Activated CD4-positive, alpha-beta T cell treated with anti-CD3 and anti-CD28 coated beads, Interleukin-2, amount 10 ng/mL, durations not matched to agents 7 days and 5 days (primary cell): Measurements from ENCODE around the gene NCOA1. TPM values are rescaled to one million over a fixed set of nuclear protein-coding genes. Genes with fewer than 3 reads are reported as not detected.

Experiments
- CTCF ChIA-PET: fragments of 350-600 bp; sonication (Branson Sonifier 250); formaldehyde crosslinking; loops from one replicate; lab custom pipeline; 2021; ENCODE audit warnings: antibody characterized with exemption; lab: Charles Lee
- POLR2A ChIA-PET: fragments of 350-600 bp; sonication (Branson Sonifier 250); formaldehyde crosslinking; loops from one replicate; lab custom pipeline; 2021; ENCODE audit warnings: antibody characterized with exemption; lab: Charles Lee
- DNase-seq: peaks from one replicate; pipeline ENCODE4 v3.0.0-alpha.2; 2020
- H3K27ac Mint-ChIP-seq: one replicate; pipeline ENCODE4 v1.8.0; 2021; ENCODE audit warnings: mild to moderate bottlenecking, moderate library complexity, mixed read lengths
- H3K27me3 Mint-ChIP-seq: one replicate; pipeline ENCODE4 v1.8.0; 2021; ENCODE audit warnings: mixed read lengths
- H3K36me3 Mint-ChIP-seq: one replicate; pipeline ENCODE4 v1.8.0; 2021; ENCODE audit warnings: low read depth, mixed read lengths
- H3K4me1 Mint-ChIP-seq: one replicate; pipeline ENCODE4 v1.8.0; 2021; ENCODE audit warnings: mixed read lengths
- H3K4me3 Mint-ChIP-seq: one replicate; pipeline ENCODE4 v1.8.0; 2021; ENCODE audit warnings: mild to moderate bottlenecking, moderate library complexity, mixed read lengths
- H3K9me3 Mint-ChIP-seq: one replicate; pipeline ENCODE4 v1.8.0; 2021; ENCODE audit warnings: mixed read lengths
- total RNA-seq, 2 experiments: library from RNA; stranded (reverse); gene quantifications; one replicate each; pipeline ENCODE4 v1.2.3, GENCODE V29; 2021

The NCOA1 gene
- 10 to 100 TPM; 18.4 to 22.8 TPM for total RNA-seq

DNA sequence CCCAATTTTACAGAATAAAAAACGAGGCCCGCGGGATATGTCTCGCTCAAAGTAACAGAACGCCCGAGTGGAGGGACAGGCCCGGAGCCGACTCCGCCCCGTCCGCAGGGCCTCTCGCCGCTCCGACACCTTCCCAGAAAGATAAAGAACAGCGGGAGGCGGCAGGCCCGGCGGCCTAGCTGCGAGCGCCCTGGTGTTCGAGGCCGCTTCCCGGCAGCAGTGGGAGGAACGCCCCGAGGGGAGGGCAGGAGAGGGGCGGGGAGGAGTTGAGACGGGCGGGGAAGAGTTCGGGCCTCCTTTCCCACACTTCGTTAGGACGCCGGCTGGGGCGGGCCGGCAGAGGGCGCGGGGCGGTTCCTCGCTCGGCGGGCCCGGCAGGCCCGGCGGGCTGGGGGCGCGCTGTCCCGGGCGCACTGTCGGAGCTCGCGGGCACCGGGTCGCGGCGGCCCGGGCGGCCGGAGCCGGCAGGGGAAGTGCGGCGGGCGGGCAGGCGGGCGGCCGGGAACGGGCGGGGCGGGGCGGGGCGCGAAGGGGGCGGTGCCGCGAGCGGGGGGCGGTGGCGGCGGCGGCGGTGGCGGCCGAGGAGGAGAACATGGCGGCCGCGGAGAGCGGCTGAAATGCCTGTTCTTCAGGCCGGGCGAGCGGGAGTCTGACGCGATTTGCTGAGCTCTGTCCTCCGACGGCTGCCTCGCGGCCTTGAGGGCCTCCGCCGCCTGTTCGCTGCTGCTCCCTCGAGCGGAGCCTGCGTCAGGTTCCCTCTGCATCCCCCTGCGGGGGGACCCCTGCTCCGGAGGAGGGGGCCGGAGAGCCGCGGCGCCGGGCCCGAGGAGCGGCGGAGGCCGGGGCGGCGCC, at the start of gene NCOA1:
Gene NCOA1 (plus strand): TSS at position 565 of the 852 bp plus-strand sequence. CDS start 167,424 bp downstream, outside the sequence.
- Mint-ChIP-seq H3K27ac (peak within 1 kb of the TSS; percentile 88), H3K9me3 (no peaks in the 10 kb centered on the region), H3K4me1 (peaks cover 41% of the 10 kb centered on the region), H3K36me3 (no peaks in the 10 kb centered on the region), H3K27me3 (no peaks in the 10 kb centered on the region), H3K4me3 (peak within 1 kb of the TSS; percentile 88)
- CTCF ChIA-PET, result interaction anchor here (0.8 to 1.2 kb wide), 3 partner anchors 16 to 264 kb away, joined by 3 to 4 read pairs (median 3); no protein-coding TSS in a partner anchor
- peak; percentile 93 for DNase-seq
- POLR2A ChIA-PET, result no interaction called here

DNA sequence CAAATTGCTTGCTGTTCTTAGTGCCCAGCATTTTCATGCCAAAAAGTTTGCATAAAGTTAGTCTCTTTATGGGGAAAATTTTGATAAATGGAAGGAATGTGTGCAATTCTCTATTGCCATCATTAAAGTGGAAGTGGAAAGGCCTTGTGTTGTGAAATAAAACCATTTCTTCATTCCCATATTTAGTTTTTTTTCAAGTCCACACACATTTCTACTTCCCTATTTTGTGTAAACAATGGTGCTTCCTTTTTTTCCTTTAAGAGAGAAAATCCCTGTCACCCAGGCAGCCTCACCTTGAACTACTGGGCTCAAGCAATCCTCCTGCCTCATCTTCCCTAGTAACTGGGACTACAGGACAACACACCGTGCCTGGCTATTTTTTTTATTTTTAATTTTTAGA, 42.3 kb upstream of the NCOA1 start:
- ChIA-PET CTCF (no interaction called here), POLR2A (no interaction called here)
- DNase-seq, result no peak
- Mint-ChIP-seq H3K9me3 (peaks cover 11% of the 10 kb centered on the region), H3K36me3 (no peaks in the 10 kb centered on the region), H3K4me1 (no peaks in the 10 kb centered on the region), H3K27ac (no peak overlapping the region), H3K27me3 (peaks cover 5% of the 10 kb centered on the region), H3K4me3 (no peak overlapping the region)

GRCh38 chr2:24449344-24449743, 41.7 kb upstream of the NCOA1 start:
- no peaks in the 10 kb centered on the region for H3K4me1 Mint-ChIP-seq

GRCh38 chr2:24451805-24452501, 39.1 kb upstream of the NCOA1 start:
- Mint-ChIP-seq H3K36me3 (no peaks in the 10 kb centered on the region), H3K4me3 (no peak overlapping the region), H3K9me3 (peaks cover 11% of the 10 kb centered on the region), H3K27ac (no peak overlapping the region), H3K4me1 (no peaks in the 10 kb centered on the region), H3K27me3 (peaks cover 3% of the 10 kb centered on the region)
- POLR2A ChIA-PET, result no interaction called here
- CTCF ChIA-PET, result interaction anchor here (0.6 kb wide), 1 partner anchor 601 kb away, joined by 3 read pairs; no protein-coding TSS in a partner anchor
- no peak for DNase-seq

More at GRCh38 chr2:24449344-24449743, 41.7 kb upstream of the NCOA1 start:
- no peaks in the 10 kb centered on the region for H3K36me3 Mint-ChIP-seq
- H3K27me3 Mint-ChIP-seq, result peaks cover 5% of the 10 kb centered on the region
- POLR2A ChIA-PET, result no interaction called here
- peaks cover 11% of the 10 kb centered on the region for H3K9me3 Mint-ChIP-seq
- no peak overlapping the region for H3K27ac Mint-ChIP-seq
- DNase-seq, result no peak
- CTCF ChIA-PET, result interaction anchor here (1.2 to 1.3 kb wide), 2 partner anchors 40 to 110 kb away, joined by 3 to 4 read pairs; no protein-coding TSS in a partner anchor
- H3K4me3 Mint-ChIP-seq, result no peak overlapping the region

DNA sequence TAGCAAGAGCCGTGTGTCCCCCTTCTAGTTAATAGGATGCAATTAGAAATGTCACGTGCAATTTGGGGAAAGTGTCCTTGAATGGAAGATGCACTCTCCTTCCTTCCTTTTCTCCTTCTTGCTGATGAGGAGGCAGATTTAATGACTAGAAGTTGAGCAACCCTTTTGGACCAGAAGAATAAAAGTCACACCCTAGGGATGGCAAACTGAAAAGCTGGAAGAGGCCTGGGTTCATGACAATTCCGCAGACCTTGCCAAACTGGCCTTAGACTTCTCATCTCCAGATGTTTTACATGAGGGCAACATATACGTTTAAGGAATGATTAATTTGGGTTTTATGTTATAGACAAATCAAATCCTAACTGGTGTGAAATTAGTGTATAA, 38.6 kb upstream of the NCOA1 start:
- H3K27ac Mint-ChIP-seq, result no peak overlapping the region
- peaks cover 11% of the 10 kb centered on the region for H3K9me3 Mint-ChIP-seq
- H3K36me3 Mint-ChIP-seq, result no peaks in the 10 kb centered on the region
- no peak overlapping the region for H3K4me3 Mint-ChIP-seq
- H3K4me1 Mint-ChIP-seq, result no peaks in the 10 kb centered on the region
- H3K27me3 Mint-ChIP-seq, result peaks cover 6% of the 10 kb centered on the region
- ChIA-PET POLR2A (no interaction called here), CTCF (interaction anchor here (0.6 kb wide), 1 partner anchor 600 kb away, joined by 3 read pairs; no protein-coding TSS in a partner anchor)
- no peak for DNase-seq

- Mint-ChIP-seq H3K27me3 (peaks cover 4% of the 10 kb centered on the region), H3K27ac (no peak overlapping the region), H3K4me3 (no peak overlapping the region), H3K4me1 (no peaks in the 10 kb centered on the region), H3K36me3 (no peaks in the 10 kb centered on the region), H3K9me3 (peaks cover 9% of the 10 kb centered on the region)
- no peak for DNase-seq
- POLR2A ChIA-PET, result no interaction called here
- CTCF ChIA-PET, result no interaction called here
Observed at GRCh38 chr2:24453379-24454073, 37.5 kb upstream of the NCOA1 start.

GRCh38 chr2:24454294-24454693, 36.8 kb upstream of the NCOA1 start:
- H3K4me3 Mint-ChIP-seq, result no peak overlapping the region
- DNase-seq, result no peak
- H3K4me1 Mint-ChIP-seq, result no peaks in the 10 kb centered on the region
- H3K36me3 Mint-ChIP-seq, result no peaks in the 10 kb centered on the region
- peaks cover 6% of the 10 kb centered on the region for H3K9me3 Mint-ChIP-seq
- H3K27ac Mint-ChIP-seq, result no peak overlapping the region
- ChIA-PET POLR2A (no interaction called here), CTCF (interaction anchor here (0.5 kb wide), 1 partner anchor 65 kb away, joined by 4 read pairs; no protein-coding TSS in a partner anchor)
- H3K27me3 Mint-ChIP-seq, result peaks cover 3% of the 10 kb centered on the region

DNA sequence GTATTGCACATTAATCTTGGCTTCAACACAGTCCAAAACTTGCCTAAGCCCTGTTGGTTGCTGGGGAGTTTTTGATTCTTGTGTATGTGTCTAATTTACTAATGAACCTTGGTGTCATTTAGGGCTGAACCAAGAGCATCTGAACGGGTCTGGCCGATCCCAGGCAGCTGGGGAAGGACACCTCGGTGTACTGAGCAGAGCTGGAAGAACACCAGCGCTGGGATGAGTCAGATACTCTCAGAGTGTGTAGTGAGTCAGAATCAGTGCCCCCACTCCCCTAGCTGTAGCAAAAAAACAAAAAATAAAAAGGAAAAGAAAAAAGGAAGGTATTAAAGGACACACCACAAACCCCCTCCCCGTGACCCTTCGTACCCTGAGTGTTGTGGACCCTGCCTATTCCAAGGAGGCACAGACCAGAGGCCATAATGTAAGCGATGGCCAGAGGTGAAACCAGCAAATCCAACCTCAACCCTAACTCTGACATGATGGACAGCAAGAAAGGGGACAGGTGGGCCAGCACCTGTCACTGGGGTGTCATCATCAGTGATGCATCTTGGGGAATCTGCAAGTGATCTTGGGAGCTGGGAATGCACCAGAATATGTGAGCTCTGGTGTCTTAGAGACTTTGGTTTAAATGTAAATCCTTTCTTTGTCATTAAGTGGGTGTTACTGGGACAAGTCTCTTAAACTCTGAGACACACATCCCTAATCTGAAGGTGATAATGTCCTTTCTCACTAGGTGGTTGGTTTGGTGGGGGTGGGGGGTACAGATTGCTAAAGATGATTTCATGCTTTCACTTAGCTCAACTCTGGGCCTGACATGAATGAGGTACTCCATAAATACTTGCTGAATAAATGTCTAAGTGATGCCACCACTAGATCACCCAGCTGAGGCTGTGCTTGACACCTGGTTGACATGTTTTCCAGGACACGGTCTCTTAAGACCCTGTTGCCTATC, 34.2 kb upstream of the NCOA1 start:
- no peak overlapping the region for H3K27ac Mint-ChIP-seq
- H3K9me3 Mint-ChIP-seq, result no peaks in the 10 kb centered on the region
- H3K27me3 Mint-ChIP-seq, result peaks cover 3% of the 10 kb centered on the region
- no peak for DNase-seq
- H3K4me1 Mint-ChIP-seq, result peaks cover 4% of the 10 kb centered on the region
- CTCF ChIA-PET, result interaction anchor here (1.4 kb wide), 1 partner anchor 47 kb away, joined by 5 read pairs; no protein-coding TSS in a partner anchor
- H3K36me3 Mint-ChIP-seq, result no peaks in the 10 kb centered on the region
- H3K4me3 Mint-ChIP-seq, result no peak overlapping the region
- POLR2A ChIA-PET, result no interaction called here

GRCh38 chr2:24457696-24458386, 33.2 kb upstream of the NCOA1 start:
- H3K4me1 Mint-ChIP-seq, result peaks cover 6% of the 10 kb centered on the region
- POLR2A ChIA-PET, result no interaction called here
- CTCF ChIA-PET, result interaction anchor here (1.4 kb wide), 1 partner anchor 48 kb away, joined by 5 read pairs; no protein-coding TSS in a partner anchor
- no peak for DNase-seq
- H3K9me3 Mint-ChIP-seq, result no peaks in the 10 kb centered on the region
- H3K27ac Mint-ChIP-seq, result no peak overlapping the region
- H3K4me3 Mint-ChIP-seq, result no peak overlapping the region
- H3K27me3 Mint-ChIP-seq, result peaks cover 3% of the 10 kb centered on the region
- H3K36me3 Mint-ChIP-seq, result no peaks in the 10 kb centered on the region

GRCh38 chr2:24459224-24460161, 31.6 kb upstream of the NCOA1 start:
- ChIA-PET CTCF (no interaction called here), POLR2A (no interaction called here)
- no peaks in the 10 kb centered on the region for H3K9me3 Mint-ChIP-seq
- no peak overlapping the region for H3K27ac Mint-ChIP-seq
- H3K36me3 Mint-ChIP-seq, result no peaks in the 10 kb centered on the region
- H3K4me3 Mint-ChIP-seq, result no peak overlapping the region
- no peak for DNase-seq
- peaks cover 3% of the 10 kb centered on the region for H3K27me3 Mint-ChIP-seq
- peaks cover 6% of the 10 kb centered on the region for H3K4me1 Mint-ChIP-seq
